NB4 (cell line): ENCODE data around the gene TCP11L2.

ENCODE experiments used
- CTCF ChIP-seq: IDR thresholded peaks from one replicate; pipeline ENCODE4 v1.5.1; 2012; ENCODE audit warnings: low read depth, low read length
- POLR2A ChIP-seq: IDR thresholded peaks from 2 replicates; pipeline ENCODE4 v1.6.1; 2011; ENCODE audit warnings: mild to moderate bottlenecking; ENCODE audit not compliant: insufficient read length; ENCODE audit errors: extremely low read depth

GRCh38 chr12:106267535-106267934, 35.0 kb upstream of the TCP11L2 start:
- TF ChIP-seq POLR2A (no peak), CTCF (no peak)
